Vagina (tissue), 2 donors: ENCODE data around the gene MOCS1. TPM values are rescaled to one million over a fixed set of nuclear protein-coding genes. Genes with fewer than 3 reads are reported as not detected.

Experiments used
- DNase-seq, 2 donors: peaks; one replicate each; pipeline ENCODE4 v3.0.0-alpha.2; 2017; ENCODE audit errors: extremely low spot score in 2 of 2
- H3K27ac ChIP-seq: fragments of 200-600 bp; sonication (generic); one replicate; pipeline ENCODE4 v1.5.1; 2019
- H3K27me3 ChIP-seq: fragments of 200-600 bp; sonication (generic); one replicate; pipeline ENCODE4 v1.5.1; 2019
- H3K36me3 ChIP-seq, 2 donors: fragments of 200-600 bp; sonication (generic); one replicate each; pipeline ENCODE4 v1.5.1; 2017 to 2019
- H3K4me1 ChIP-seq: fragments of 200-600 bp; sonication (generic); one replicate; pipeline ENCODE4 v1.5.1; 2019
- H3K4me3 ChIP-seq, 2 donors: fragments of 200-600 bp; sonication (generic); 1 replicate in 1 of 2; 2 replicates in 1 of 2; pipeline ENCODE4 v1.5.1; 2016 to 2019
- H3K9me3 ChIP-seq: fragments of 200-600 bp; sonication (generic); one replicate; pipeline ENCODE4 v1.5.1; 2019
- POLR2A ChIP-seq, 2 donors: fragments of 450-650 bp; IDR thresholded peaks; one replicate each; pipeline ENCODE4 v1.6.1; 2017; ENCODE audit warnings: antibody characterized with exemption in 2 of 2, mild to moderate bottlenecking in 2 of 2, moderate library complexity in 2 of 2
- POLR2AphosphoS5 ChIP-seq, 2 donors: sonication (generic); formaldehyde crosslinking; IDR thresholded peaks; one replicate each; pipeline ENCODE4 v1.9.0; 2017; ENCODE audit warnings: antibody characterized with exemption in 2 of 2, mild to moderate bottlenecking in 2 of 2, low read depth in 1 of 2; ENCODE audit not compliant: insufficient read depth in 1 of 2
- intact Hi-C: fragments of 100-400 bp; cut with DNase I; formaldehyde crosslinking; loops from one replicate; pipeline ENCODE4 v1.15.1; 2023
- total RNA-seq: library from RNA; depleted of rRNA; stranded (reverse); fragments of >200 nt; gene quantifications from one replicate; pipeline ENCODE4 v1.2.3, GENCODE V29; 2016
- TF ChIP-seq, protein P1 (sequence below), 3 experiments: fragments of 450-650 bp in 2 of 3; fragments of 200-600 bp in 1 of 3; sonication (generic) in 1 of 3; IDR thresholded peaks; one replicate each; pipeline ENCODE4 v1.5.1; 2017 to 2019; ENCODE audit warnings: antibody characterized with exemption in 3 of 3, mild to moderate bottlenecking in 2 of 3, moderate library complexity in 2 of 3

Gene MOCS1
- total RNA-seq, 1 donor from 2014 or later: 14.7 TPM

DNA sequence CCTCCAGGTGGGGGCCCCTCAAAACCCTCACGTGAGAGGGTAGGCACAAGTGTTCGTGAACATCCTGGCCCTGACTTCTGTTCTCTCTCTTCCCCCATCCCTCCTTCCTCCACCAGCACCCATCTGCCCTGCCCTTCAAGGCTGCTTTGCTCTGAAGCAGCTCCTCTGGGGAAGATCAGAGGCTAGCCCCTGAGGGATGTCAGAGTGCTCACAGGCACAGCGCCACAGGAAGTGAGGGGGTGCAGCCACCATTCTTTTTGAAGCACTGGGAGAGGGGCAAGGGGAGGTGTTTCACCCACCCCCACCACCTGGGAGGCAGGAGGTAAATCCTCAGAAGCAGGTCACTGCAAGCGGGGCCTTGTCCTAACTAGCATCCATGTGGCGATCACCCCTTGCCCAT lies 11.4 kb downstream of the MOCS1 start:
- TF ChIP-seq POLR2A (IDR thresholded peaks at IDR 0.05) (no peak), POLR2AphosphoS5 (IDR thresholded peaks at IDR 0.05; ENCODE audit: insufficient read depth in 1 of 2, low read depth in 1 of 2) (no peak)
- TF ChIP-seq, protein P1, sequence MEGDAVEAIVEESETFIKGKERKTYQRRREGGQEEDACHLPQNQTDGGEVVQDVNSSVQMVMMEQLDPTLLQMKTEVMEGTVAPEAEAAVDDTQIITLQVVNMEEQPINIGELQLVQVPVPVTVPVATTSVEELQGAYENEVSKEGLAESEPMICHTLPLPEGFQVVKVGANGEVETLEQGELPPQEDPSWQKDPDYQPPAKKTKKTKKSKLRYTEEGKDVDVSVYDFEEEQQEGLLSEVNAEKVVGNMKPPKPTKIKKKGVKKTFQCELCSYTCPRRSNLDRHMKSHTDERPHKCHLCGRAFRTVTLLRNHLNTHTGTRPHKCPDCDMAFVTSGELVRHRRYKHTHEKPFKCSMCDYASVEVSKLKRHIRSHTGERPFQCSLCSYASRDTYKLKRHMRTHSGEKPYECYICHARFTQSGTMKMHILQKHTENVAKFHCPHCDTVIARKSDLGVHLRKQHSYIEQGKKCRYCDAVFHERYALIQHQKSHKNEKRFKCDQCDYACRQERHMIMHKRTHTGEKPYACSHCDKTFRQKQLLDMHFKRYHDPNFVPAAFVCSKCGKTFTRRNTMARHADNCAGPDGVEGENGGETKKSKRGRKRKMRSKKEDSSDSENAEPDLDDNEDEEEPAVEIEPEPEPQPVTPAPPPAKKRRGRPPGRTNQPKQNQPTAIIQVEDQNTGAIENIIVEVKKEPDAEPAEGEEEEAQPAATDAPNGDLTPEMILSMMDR (IDR thresholded peaks at IDR 0.05): no peak
- intact Hi-C loops: no loop called here
- Histone ChIP-seq H3K27ac (no peak overlapping the region), H3K27me3 (no peaks in the 10 kb centered on the region), H3K4me3 (no peak overlapping the region), H3K36me3 (peaks cover 0 to 14% of the 10 kb centered on the region in 2 donors), H3K9me3 (no peaks in the 10 kb centered on the region), H3K4me1 (no peaks in the 10 kb centered on the region)
- DNase-seq: no peak

DNA sequence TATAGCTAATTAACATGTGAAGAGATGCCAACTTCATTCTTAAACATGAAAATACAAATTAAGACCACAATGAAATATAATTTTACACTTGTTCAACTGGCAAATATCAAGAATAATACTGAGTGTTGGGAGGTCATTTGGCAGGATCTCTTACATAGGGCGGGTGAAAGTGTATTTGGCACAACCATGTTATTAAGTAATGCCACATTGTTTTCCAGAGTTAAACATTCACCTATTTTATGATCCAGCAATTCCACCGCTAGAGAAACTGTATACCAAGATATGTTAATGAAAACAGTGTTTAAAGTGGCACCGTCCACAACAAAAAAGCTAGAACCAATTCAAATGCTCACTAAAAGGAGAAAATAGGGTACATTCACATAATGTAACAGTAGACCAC lies 14.1 kb downstream of the MOCS1 start:
- H3K4me1 ChIP-seq: no peaks in the 10 kb centered on the region
- H3K4me3 ChIP-seq: no peak overlapping the region
- intact Hi-C loops: no loop called here
- no peak for DNase-seq
- no peak overlapping the region for H3K27ac ChIP-seq
- H3K36me3 ChIP-seq: peaks cover 0 to 20% of the 10 kb centered on the region in 2 donors
- H3K9me3 ChIP-seq: no peaks in the 10 kb centered on the region
- no peaks in the 10 kb centered on the region for H3K27me3 ChIP-seq
- no peak for TF ChIP-seq POLR2A (IDR thresholded peaks at IDR 0.05)
- TF ChIP-seq POLR2AphosphoS5 (IDR thresholded peaks at IDR 0.05; ENCODE audit: insufficient read depth in 1 of 2, low read depth in 1 of 2): no peak

GRCh38 chr6:39918831-39919230 lies 15.4 kb downstream of the MOCS1 start:
- Histone ChIP-seq H3K4me1 (no peaks in the 10 kb centered on the region), H3K27ac (no peak overlapping the region), H3K9me3 (no peaks in the 10 kb centered on the region), H3K36me3 (peaks cover 0 to 10% of the 10 kb centered on the region in 2 donors), H3K4me3 (no peak overlapping the region), H3K27me3 (no peaks in the 10 kb centered on the region)
- DNase-seq: no peak
- intact Hi-C loops: no loop called here
- TF ChIP-seq POLR2A (IDR thresholded peaks at IDR 0.05) (no peak), POLR2AphosphoS5 (IDR thresholded peaks at IDR 0.05; ENCODE audit: insufficient read depth in 1 of 2, low read depth in 1 of 2) (no peak)
- TF ChIP-seq, protein P1 (IDR thresholded peaks at IDR 0.05): no peak

DNA sequence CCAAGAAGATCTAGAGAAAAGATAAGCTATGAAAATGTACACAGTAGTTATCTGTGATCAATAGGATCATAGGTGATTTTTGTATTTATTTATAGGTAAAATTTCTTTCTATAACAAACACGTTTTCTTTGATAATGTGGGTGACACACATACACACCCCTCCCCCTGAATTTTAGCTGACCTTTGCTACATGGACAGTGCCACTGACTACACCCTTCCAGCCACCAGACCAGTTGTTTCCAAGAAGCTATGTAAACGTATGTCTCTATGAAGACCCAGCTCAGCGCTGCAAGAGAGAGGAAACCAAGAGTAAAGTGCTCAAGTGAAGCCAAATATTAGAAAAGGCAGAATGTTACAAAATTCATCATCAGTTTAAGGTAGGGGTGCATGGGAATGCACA lies 16.3 kb downstream of the MOCS1 start:
- intact Hi-C loops: no loop called here
- no peaks in the 10 kb centered on the region for H3K27me3 ChIP-seq
- TF ChIP-seq, protein P1 (IDR thresholded peaks at IDR 0.05): no peak
- TF ChIP-seq POLR2AphosphoS5 (IDR thresholded peaks at IDR 0.05; ENCODE audit: insufficient read depth in 1 of 2, low read depth in 1 of 2) (no peak), POLR2A (IDR thresholded peaks at IDR 0.05) (no peak)
- peaks cover 0 to 13% of the 10 kb centered on the region in 2 donors for H3K36me3 ChIP-seq
- H3K27ac ChIP-seq: no peak overlapping the region
- no peak overlapping the region for H3K4me3 ChIP-seq
- DNase-seq: no peak
- H3K4me1 ChIP-seq: no peaks in the 10 kb centered on the region
- H3K9me3 ChIP-seq: no peaks in the 10 kb centered on the region

DNA sequence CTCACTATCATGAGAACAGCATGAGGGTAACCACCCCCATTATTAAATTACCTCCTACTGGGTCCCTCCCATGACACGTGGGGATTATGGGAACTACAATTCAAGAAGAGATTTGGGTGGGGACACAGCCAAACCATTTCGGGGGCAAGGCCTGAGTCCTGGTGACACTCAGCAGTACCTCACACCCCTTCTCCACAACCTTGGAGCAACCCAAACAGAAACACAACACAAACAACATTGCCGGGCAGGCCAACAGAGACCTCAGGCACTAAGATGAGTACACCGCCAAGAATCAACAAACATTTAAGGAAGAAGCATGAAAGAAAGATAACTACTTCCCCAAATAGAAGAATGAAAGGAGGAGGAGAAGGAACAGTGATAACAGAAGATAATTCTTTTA lies 16.9 kb downstream of the MOCS1 start:
- Histone ChIP-seq H3K27me3 (no peaks in the 10 kb centered on the region), H3K9me3 (no peaks in the 10 kb centered on the region), H3K36me3 (peaks cover 0 to 18% of the 10 kb centered on the region in 2 donors), H3K4me3 (no peak overlapping the region), H3K4me1 (no peaks in the 10 kb centered on the region), H3K27ac (no peak overlapping the region)
- TF ChIP-seq, protein P1 (IDR thresholded peaks at IDR 0.05): no peak
- TF ChIP-seq POLR2AphosphoS5 (IDR thresholded peaks at IDR 0.05; ENCODE audit: insufficient read depth in 1 of 2, low read depth in 1 of 2): no peak
- TF ChIP-seq POLR2A (IDR thresholded peaks at IDR 0.05): no peak
- intact Hi-C loops: no loop called here
- no peak for DNase-seq
